ENCODE measurements around the gene TMEM92.

The TMEM92 gene

DNA sequence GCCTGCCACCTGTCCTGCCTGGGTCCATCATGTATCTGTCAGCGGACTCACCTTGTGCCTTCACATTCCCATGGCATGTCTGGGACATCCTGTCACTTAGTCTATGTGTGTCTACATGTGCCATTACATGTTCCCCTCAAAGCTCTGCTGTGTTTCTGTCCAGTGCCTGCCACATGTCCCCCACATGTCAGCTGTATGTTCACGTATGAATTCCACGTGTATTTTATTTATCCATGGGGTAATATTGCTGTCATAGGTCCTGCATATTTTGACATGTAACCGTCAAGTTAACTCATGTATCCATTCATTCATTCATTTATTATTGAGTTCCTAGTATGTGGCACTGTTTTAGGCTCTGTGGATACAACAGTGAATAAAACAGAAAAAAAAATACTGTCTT, 20.8 kb downstream of the TMEM92 start:
- Histone ChIP-seq H2BK12ac (ENCODE audit: low read length) (no peak overlapping the region), H3K9me3 (ENCODE audit: insufficient read depth, low read depth, low read length) (no peaks in the 10 kb centered on the region), H3K23ac (ENCODE audit: low read length) (no peak overlapping the region), H3K4ac (ENCODE audit: low read depth, low read length) (no peak overlapping the region), H2AFZ (ENCODE audit: insufficient read depth, low read length, poor library complexity) (no peak overlapping the region), H3K27me3 (ENCODE audit: insufficient read depth, low read length) (no peaks in the 10 kb centered on the region), H2AK5ac (ENCODE audit: low read length) (no peak overlapping the region), H3K4me3 (ENCODE audit: low read depth, low read length) (no peak overlapping the region), H3K14ac (ENCODE audit: low read length) (no peak overlapping the region), H3K4me2 (ENCODE audit: low read length) (no peak overlapping the region), H4K12ac (ENCODE audit: low read depth, low read length) (no peak overlapping the region), H3K36me3 (ENCODE audit: control insufficient read depth in 1 of 2, insufficient read depth in 2 of 2, low read length in 2 of 2) (no peaks in the 10 kb centered on the region), H3K27ac (ENCODE audit: low read depth, low read length) (no peak overlapping the region), H3K4me1 (ENCODE audit: control insufficient read depth in 1 of 2, insufficient read depth in 2 of 2, low read length in 2 of 2) (peaks cover 6% of the 10 kb centered on the region in 2 experiments), H4K91ac (ENCODE audit: low read depth, low read length) (no peak overlapping the region), H2BK5ac (ENCODE audit: low read depth, low read length, poor library complexity) (no peak overlapping the region), H3K9ac (ENCODE audit: low read length) (no peak overlapping the region), H3K79me2 (ENCODE audit: control insufficient read depth, insufficient read depth, low read length, poor library complexity) (no peaks in the 10 kb centered on the region), H3K18ac (ENCODE audit: low read length) (no peak overlapping the region), H4K8ac (ENCODE audit: low read depth, low read length) (no peak overlapping the region), H3K79me1 (ENCODE audit: low read length) (peaks cover 5% of the 10 kb centered on the region), H2BK120ac (ENCODE audit: insufficient read depth, low read length, poor library complexity) (no peak overlapping the region)
- DNase-seq: no peak
- no CpG with 5 or more reads among the region's 4 CpGs for WGBS (ENCODE audit: extremely low coverage, insufficient coverage, insufficient read length)

DNA sequence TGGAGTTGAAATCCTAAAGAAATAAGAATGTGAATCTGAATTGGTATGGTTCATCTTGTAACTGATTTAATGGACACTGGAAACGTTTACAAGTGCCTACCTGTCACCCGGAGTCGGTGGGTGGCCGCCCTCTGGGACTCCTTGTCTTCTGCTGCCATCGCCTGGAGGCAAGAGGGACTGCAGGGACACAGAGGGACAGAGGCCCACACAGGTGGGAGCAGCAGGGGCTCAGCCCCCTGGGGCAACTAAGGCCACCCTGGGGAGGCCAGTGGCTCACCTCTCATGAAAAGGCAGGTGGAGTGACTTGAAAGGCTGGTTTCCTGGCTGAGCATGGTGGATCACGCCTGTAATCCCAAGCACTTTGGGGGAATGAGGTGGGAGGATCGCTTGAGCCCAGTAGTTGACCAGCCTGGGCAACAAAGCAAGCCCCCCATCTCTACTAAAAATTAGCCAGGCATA, 23.2 kb downstream of the TMEM92 start:
- Histone ChIP-seq H3K4me2 (ENCODE audit: low read length) (no peak overlapping the region), H3K4me3 (ENCODE audit: low read depth, low read length) (no peak overlapping the region), H4K12ac (ENCODE audit: low read depth, low read length) (no peak overlapping the region), H3K9ac (ENCODE audit: low read length) (no peak overlapping the region), H2AFZ (ENCODE audit: insufficient read depth, low read length, poor library complexity) (no peak overlapping the region), H3K79me2 (ENCODE audit: control insufficient read depth, insufficient read depth, low read length, poor library complexity) (no peaks in the 10 kb centered on the region), H2AK5ac (ENCODE audit: low read length) (no peak overlapping the region), H3K27ac (ENCODE audit: low read depth, low read length) (no peak overlapping the region), H3K4me1 (ENCODE audit: control insufficient read depth in 1 of 2, insufficient read depth in 2 of 2, low read length in 2 of 2) (no peaks in the 10 kb centered on the region), H3K4ac (ENCODE audit: low read depth, low read length) (no peak overlapping the region), H3K9me3 (ENCODE audit: insufficient read depth, low read depth, low read length) (no peaks in the 10 kb centered on the region), H3K27me3 (ENCODE audit: insufficient read depth, low read length) (no peaks in the 10 kb centered on the region), H4K91ac (ENCODE audit: low read depth, low read length) (no peak overlapping the region), H2BK120ac (ENCODE audit: insufficient read depth, low read length, poor library complexity) (no peak overlapping the region), H3K36me3 (ENCODE audit: control insufficient read depth in 1 of 2, insufficient read depth in 2 of 2, low read length in 2 of 2) (no peaks in the 10 kb centered on the region), H3K18ac (ENCODE audit: low read length) (no peak overlapping the region), H3K79me1 (ENCODE audit: low read length) (no peaks in the 10 kb centered on the region), H2BK12ac (ENCODE audit: low read length) (no peak overlapping the region), H4K8ac (ENCODE audit: low read depth, low read length) (no peak overlapping the region), H3K23ac (ENCODE audit: low read length) (no peak overlapping the region), H3K14ac (ENCODE audit: low read length) (no peak overlapping the region), H2BK5ac (ENCODE audit: low read depth, low read length, poor library complexity) (no peak overlapping the region)
- DNase-seq: peak; percentile 40 to 72
- no CpG with 5 or more reads among the region's 7 CpGs for WGBS (ENCODE audit: extremely low coverage, insufficient coverage, insufficient read length)

DNA sequence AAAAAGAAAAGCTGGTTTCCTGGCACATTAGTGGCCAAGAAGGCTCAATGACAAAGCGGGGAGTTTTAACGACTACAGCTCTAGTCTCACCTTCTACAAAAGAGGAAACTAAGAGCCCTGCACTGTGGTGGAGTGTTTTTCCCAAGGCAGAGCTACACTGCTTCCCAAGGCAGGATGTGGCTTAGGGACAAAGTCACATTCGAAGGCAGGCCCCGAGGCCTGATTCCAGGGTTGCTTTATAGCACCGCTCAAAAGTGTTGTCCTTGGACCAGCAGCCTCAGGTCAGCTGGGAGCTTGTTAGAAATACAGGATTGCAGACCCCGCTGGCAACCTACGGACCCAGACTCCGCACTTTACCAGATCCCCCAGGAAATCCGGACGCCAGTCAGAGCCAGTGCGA, 23.8 kb downstream of the TMEM92 start:
- Histone ChIP-seq H3K14ac (ENCODE audit: low read length) (no peak overlapping the region), H3K27ac (ENCODE audit: low read depth, low read length) (no peak overlapping the region), H3K9ac (ENCODE audit: low read length) (no peak overlapping the region), H3K4me3 (ENCODE audit: low read depth, low read length) (no peak overlapping the region), H2BK12ac (ENCODE audit: low read length) (no peak overlapping the region), H4K12ac (ENCODE audit: low read depth, low read length) (no peak overlapping the region), H3K4me2 (ENCODE audit: low read length) (no peak overlapping the region), H3K36me3 (ENCODE audit: control insufficient read depth in 1 of 2, insufficient read depth in 2 of 2, low read length in 2 of 2) (no peaks in the 10 kb centered on the region), H4K8ac (ENCODE audit: low read depth, low read length) (no peak overlapping the region), H2AFZ (ENCODE audit: insufficient read depth, low read length, poor library complexity) (no peak overlapping the region), H3K27me3 (ENCODE audit: insufficient read depth, low read length) (no peaks in the 10 kb centered on the region), H3K4me1 (ENCODE audit: control insufficient read depth in 1 of 2, insufficient read depth in 2 of 2, low read length in 2 of 2) (no peaks in the 10 kb centered on the region), H4K91ac (ENCODE audit: low read depth, low read length) (no peak overlapping the region), H3K79me1 (ENCODE audit: low read length) (no peaks in the 10 kb centered on the region), H2BK5ac (ENCODE audit: low read depth, low read length, poor library complexity) (no peak overlapping the region), H2BK120ac (ENCODE audit: insufficient read depth, low read length, poor library complexity) (no peak overlapping the region), H3K9me3 (ENCODE audit: insufficient read depth, low read depth, low read length) (no peaks in the 10 kb centered on the region), H3K18ac (ENCODE audit: low read length) (no peak overlapping the region), H3K23ac (ENCODE audit: low read length) (no peak overlapping the region), H3K4ac (ENCODE audit: low read depth, low read length) (no peak overlapping the region), H3K79me2 (ENCODE audit: control insufficient read depth, insufficient read depth, low read length, poor library complexity) (no peaks in the 10 kb centered on the region), H2AK5ac (ENCODE audit: low read length) (no peak overlapping the region)
- no peak for DNase-seq
- no CpG with 5 or more reads among the region's 11 CpGs for WGBS (ENCODE audit: extremely low coverage, insufficient coverage, insufficient read length)

DNA sequence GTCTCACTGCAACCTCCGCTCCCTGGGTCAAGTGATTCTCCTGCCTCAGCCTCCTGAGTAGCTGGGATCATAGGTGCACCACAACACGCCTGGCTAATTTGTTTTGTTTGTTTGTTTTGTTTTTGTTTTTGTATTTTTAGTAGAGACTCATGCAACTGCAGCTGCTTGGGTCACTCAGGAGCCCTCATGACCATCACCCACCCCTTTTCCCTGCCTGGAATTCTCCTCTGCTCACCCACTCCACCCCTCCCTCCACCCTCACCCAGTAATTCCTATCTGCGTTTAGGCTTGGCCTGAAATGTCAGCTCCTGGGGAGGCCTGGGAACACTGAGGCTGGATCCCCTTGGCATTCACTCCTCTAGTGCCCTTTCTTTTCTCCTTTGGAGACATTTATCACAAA, 25.5 kb downstream of the TMEM92 start:
- Histone ChIP-seq H4K8ac (ENCODE audit: low read depth, low read length) (no peak overlapping the region), H3K27me3 (ENCODE audit: insufficient read depth, low read length) (no peaks in the 10 kb centered on the region), H3K9me3 (ENCODE audit: insufficient read depth, low read depth, low read length) (no peaks in the 10 kb centered on the region), H2BK5ac (ENCODE audit: low read depth, low read length, poor library complexity) (no peak overlapping the region), H3K4me1 (ENCODE audit: control insufficient read depth in 1 of 2, insufficient read depth in 2 of 2, low read length in 2 of 2) (no peaks in the 10 kb centered on the region), H3K4me2 (ENCODE audit: low read length) (no peak overlapping the region), H2AK5ac (ENCODE audit: low read length) (no peak overlapping the region), H3K14ac (ENCODE audit: low read length) (no peak overlapping the region), H4K12ac (ENCODE audit: low read depth, low read length) (no peak overlapping the region), H2AFZ (ENCODE audit: insufficient read depth, low read length, poor library complexity) (no peak overlapping the region), H3K36me3 (ENCODE audit: control insufficient read depth in 1 of 2, insufficient read depth in 2 of 2, low read length in 2 of 2) (no peaks in the 10 kb centered on the region), H3K27ac (ENCODE audit: low read depth, low read length) (no peak overlapping the region), H3K4me3 (ENCODE audit: low read depth, low read length) (no peak overlapping the region), H3K18ac (ENCODE audit: low read length) (no peak overlapping the region), H3K79me1 (ENCODE audit: low read length) (no peaks in the 10 kb centered on the region), H3K9ac (ENCODE audit: low read length) (no peak overlapping the region), H3K79me2 (ENCODE audit: control insufficient read depth, insufficient read depth, low read length, poor library complexity) (no peaks in the 10 kb centered on the region), H4K91ac (ENCODE audit: low read depth, low read length) (no peak overlapping the region), H2BK12ac (ENCODE audit: low read length) (no peak overlapping the region), H2BK120ac (ENCODE audit: insufficient read depth, low read length, poor library complexity) (no peak overlapping the region), H3K4ac (ENCODE audit: low read depth, low read length) (no peak overlapping the region), H3K23ac (ENCODE audit: low read length) (no peak overlapping the region)
- WGBS (ENCODE audit: extremely low coverage, insufficient coverage, insufficient read length): no CpG with 5 or more reads among the region's 3 CpGs
- no peak for DNase-seq

Measured in trophoblast cell (in vitro differentiated cells and primary cell).